ENCODE measurements around the gene FUT7. TPM values are rescaled to one million over a fixed set of nuclear protein-coding genes. Genes with fewer than 3 reads are reported as not detected.

FUT7 gene
- total and polyA plus RNA-seq, 2 of the 13 experiments (the other 11 are each of a cell fraction or from before 2014, with no cell fraction given): 0.05 TPM; not detected in 1

DNA sequence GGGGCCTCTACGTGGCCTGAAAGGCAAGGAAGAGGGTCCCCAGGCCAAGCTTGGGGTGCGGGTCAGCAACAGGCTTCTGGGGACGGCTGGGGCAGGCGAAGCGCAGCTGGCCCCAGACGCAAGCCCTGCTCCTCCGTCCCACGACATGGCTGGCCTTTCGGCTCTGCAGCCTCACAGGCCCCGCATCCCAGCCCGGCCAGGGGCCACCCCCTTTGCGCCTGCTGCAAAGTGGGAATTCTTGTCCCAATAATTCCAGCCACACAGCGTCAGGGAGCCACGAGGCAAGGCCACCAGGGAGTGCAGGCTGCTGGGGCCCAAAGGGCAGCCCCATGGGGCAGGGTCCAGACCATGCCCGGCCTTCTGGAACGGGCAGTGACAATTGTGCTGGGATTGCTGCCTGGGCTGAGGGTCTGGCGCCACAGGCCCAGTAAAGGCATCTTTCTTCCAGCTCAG lies 23.1 kb upstream of the FUT7 start (continued):
- no peak for TF ChIP-seq ZNF674 (CRISPR knock-in tag; IDR thresholded peaks at IDR 0.05; ENCODE audit: low read depth)
- TF ChIP-seq IRX3 (CRISPR knock-in tag; IDR thresholded peaks at IDR 0.05; ENCODE audit: borderline replicate concordance, low read depth): peak; percentile 36; the same call in 1 of the 2 replicates
- TF ChIP-seq, protein P1, sequence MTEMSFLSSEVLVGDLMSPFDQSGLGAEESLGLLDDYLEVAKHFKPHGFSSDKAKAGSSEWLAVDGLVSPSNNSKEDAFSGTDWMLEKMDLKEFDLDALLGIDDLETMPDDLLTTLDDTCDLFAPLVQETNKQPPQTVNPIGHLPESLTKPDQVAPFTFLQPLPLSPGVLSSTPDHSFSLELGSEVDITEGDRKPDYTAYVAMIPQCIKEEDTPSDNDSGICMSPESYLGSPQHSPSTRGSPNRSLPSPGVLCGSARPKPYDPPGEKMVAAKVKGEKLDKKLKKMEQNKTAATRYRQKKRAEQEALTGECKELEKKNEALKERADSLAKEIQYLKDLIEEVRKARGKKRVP (CRISPR knock-in tag; IDR thresholded peaks at IDR 0.05): no peak
- TF ChIP-seq JARID2 (CRISPR knock-in tag; IDR thresholded peaks at IDR 0.05; ENCODE audit: insufficient replicate concordance): no peak
- TF ChIP-seq SMARCC2 (IDR thresholded peaks at IDR 0.05): no peak
- TF ChIP-seq, protein P2, sequence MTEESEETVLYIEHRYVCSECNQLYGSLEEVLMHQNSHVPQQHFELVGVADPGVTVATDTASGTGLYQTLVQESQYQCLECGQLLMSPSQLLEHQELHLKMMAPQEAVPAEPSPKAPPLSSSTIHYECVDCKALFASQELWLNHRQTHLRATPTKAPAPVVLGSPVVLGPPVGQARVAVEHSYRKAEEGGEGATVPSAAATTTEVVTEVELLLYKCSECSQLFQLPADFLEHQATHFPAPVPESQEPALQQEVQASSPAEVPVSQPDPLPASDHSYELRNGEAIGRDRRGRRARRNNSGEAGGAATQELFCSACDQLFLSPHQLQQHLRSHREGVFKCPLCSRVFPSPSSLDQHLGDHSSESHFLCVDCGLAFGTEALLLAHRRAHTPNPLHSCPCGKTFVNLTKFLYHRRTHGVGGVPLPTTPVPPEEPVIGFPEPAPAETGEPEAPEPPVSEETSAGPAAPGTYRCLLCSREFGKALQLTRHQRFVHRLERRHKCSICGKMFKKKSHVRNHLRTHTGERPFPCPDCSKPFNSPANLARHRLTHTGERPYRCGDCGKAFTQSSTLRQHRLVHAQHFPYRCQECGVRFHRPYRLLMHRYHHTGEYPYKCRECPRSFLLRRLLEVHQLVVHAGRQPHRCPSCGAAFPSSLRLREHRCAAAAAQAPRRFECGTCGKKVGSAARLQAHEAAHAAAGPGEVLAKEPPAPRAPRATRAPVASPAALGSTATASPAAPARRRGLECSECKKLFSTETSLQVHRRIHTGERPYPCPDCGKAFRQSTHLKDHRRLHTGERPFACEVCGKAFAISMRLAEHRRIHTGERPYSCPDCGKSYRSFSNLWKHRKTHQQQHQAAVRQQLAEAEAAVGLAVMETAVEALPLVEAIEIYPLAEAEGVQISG (CRISPR knock-in tag; IDR thresholded peaks at IDR 0.05): peak; percentile 9; the same call in 1 of the 2 replicates
- no peak for TF ChIP-seq ZNF124 (CRISPR knock-in tag; IDR thresholded peaks at IDR 0.05)
- TF ChIP-seq ATRX (CRISPR knock-in tag; IDR thresholded peaks at IDR 0.05; ENCODE audit: borderline replicate concordance): no peak
- peak; percentile 49 for TF ChIP-seq ZFX (CRISPR knock-in tag; IDR thresholded peaks at IDR 0.05; ENCODE audit: low read depth)
- peak; percentile 35; the same call in 1 of the 2 replicates for TF ChIP-seq ZNF331 (CRISPR knock-in tag; IDR thresholded peaks at IDR 0.05)
- TF ChIP-seq, protein P3, sequence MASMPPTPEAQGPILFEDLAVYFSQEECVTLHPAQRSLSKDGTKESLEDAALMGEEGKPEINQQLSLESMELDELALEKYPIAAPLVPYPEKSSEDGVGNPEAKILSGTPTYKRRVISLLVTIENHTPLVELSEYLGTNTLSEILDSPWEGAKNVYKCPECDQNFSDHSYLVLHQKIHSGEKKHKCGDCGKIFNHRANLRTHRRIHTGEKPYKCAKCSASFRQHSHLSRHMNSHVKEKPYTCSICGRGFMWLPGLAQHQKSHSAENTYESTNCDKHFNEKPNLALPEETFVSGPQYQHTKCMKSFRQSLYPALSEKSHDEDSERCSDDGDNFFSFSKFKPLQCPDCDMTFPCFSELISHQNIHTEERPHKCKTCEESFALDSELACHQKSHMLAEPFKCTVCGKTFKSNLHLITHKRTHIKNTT (CRISPR knock-in tag; IDR thresholded peaks at IDR 0.05): no peak
- 0 out of 2 replicates have a peak, but pooled peaks have one; percentile 8 for TF ChIP-seq REPIN1 (CRISPR knock-in tag; IDR thresholded peaks at IDR 0.05; ENCODE audit: borderline replicate concordance, low read depth)
- TF ChIP-seq ZNF879 (CRISPR knock-in tag; IDR thresholded peaks at IDR 0.05): 0 out of 2 replicates have a peak, but pooled peaks have one; percentile 45
- no peak; the same call in 1 of the 2 replicates for TF ChIP-seq ZNF256 (CRISPR knock-in tag; conservative IDR thresholded peaks at IDR 0.05)
- no peak for TF ChIP-seq ZNF878 (CRISPR knock-in tag; IDR thresholded peaks at IDR 0.05)
- peak; percentile 62; the same call in 1 of the 2 replicates for TF ChIP-seq HNRNPL (IDR thresholded peaks at IDR 0.05; ENCODE audit: low read depth, low read length)
- TF ChIP-seq AGO2 (optimal IDR thresholded peaks at IDR 0.05; ENCODE audit: low read depth, low read length): peak; percentile 82
- TF ChIP-seq ZNF136 (CRISPR knock-in tag; IDR thresholded peaks at IDR 0.05; ENCODE audit: low read depth): no peak
- no peak for TF ChIP-seq RXRA (CRISPR knock-in tag; IDR thresholded peaks at IDR 0.05)
- TF ChIP-seq STAT5B (CRISPR knock-in tag; IDR thresholded peaks at IDR 0.05): no peak
- peak; percentile 57; the same call in 1 of the 2 replicates for TF ChIP-seq TSC22D2 (CRISPR knock-in tag; IDR thresholded peaks at IDR 0.05; ENCODE audit: borderline replicate concordance)
- no peak for TF ChIP-seq MTF1 (CRISPR knock-in tag; IDR thresholded peaks at IDR 0.05)
- no peak for TF ChIP-seq MEIS2 (CRISPR knock-in tag; IDR thresholded peaks at IDR 0.05)
- TF ChIP-seq ZNF782 (CRISPR knock-in tag; IDR thresholded peaks at IDR 0.05; ENCODE audit: borderline replicate concordance): 0 out of 2 replicates have a peak, but pooled peaks have one; percentile 28
- TF ChIP-seq ZNF615 (CRISPR knock-in tag; IDR thresholded peaks at IDR 0.05; ENCODE audit: borderline replicate concordance): no peak
- no peak for TF ChIP-seq PAWR (CRISPR knock-in tag; IDR thresholded peaks at IDR 0.05; ENCODE audit: borderline replicate concordance)
- TF ChIP-seq ZNF644 (CRISPR knock-in tag; IDR thresholded peaks at IDR 0.05; ENCODE audit: low read depth): no peak
